GM18951 (cell line): Measurements from ENCODE around the gene BRCA1.
A peak's percentile ranks its signal among the peaks of the same experiment; 100 is the strongest.
"Not testable (repeated sequence)": the region's sequence is repeated elsewhere in the genome, so short reads cannot be mapped to it uniquely, and the experiment has no call there.

Experiments
- POLR2A ChIP-seq: IDR thresholded peaks from 4 replicates; pipeline ENCODE4 v1.6.1; 2011; ENCODE audit warnings: mild to moderate bottlenecking; ENCODE audit not compliant: insufficient read length, insufficient read depth; ENCODE audit errors: extremely low read depth
- in situ Hi-C: fragments of 300-500 bp; cut with MboI; formaldehyde crosslinking; loops from one replicate; pipeline ENCODE4 v1.12.0; 2022; ENCODE audit warnings: low sequenced_read_pairs, mixed read lengths, inconsistent platforms; ENCODE audit not compliant: unreplicated experiment

Gene BRCA1

DNA sequence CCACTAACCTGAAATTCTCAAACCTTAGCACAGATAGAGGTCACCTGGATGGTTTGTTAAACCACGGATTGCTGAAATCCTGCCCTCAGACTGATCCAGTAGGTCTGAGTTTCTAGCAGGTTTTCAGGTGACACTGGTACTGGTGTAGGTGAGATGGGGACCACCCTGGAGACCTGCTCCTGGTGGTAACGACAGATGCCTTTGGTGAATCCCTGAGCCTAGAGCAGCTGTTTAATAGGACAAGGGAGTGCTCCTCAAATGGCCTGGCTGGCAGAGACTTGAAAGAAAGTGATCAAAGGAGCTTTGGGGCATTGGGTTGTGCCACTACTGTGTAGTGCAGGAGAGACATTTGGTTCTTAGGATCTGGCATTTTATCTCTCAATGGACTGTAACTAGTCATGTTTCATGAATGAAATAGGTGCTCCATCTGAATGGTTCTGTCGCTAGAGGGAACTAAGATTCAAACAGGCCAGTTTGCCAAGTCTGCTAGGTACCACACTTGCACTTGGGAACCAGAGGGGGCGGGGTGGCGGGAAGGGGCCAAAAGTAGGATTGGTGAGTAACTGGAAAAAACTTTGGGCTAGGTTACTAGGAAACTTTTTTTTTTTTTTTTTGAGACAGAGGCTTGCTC lies 121.5 kb downstream of the BRCA1 start:
- TF ChIP-seq POLR2A: no peak
- in situ Hi-C loops: no loop called here

DNA sequence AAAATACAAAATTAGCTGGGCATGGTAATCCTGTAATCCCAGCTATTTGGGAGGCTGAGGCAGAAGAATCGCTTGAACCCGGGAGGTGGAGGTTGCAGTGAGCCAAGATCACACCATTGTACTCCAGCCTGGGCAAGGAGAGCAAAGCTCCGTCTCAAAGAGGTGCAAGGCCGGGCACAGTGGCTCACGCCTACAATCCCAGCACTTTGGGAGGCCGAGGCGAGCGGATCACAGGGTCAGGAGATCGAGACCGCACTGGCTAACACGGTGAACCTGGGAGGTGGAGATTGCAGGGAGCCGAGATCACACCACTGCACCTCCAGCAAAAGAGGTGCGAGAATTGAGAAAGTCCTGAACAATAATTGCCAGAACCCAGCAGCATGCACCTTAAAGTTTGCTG lies 124.3 kb downstream of the BRCA1 start:
- in situ Hi-C loops: not testable (repeated sequence)

DNA sequence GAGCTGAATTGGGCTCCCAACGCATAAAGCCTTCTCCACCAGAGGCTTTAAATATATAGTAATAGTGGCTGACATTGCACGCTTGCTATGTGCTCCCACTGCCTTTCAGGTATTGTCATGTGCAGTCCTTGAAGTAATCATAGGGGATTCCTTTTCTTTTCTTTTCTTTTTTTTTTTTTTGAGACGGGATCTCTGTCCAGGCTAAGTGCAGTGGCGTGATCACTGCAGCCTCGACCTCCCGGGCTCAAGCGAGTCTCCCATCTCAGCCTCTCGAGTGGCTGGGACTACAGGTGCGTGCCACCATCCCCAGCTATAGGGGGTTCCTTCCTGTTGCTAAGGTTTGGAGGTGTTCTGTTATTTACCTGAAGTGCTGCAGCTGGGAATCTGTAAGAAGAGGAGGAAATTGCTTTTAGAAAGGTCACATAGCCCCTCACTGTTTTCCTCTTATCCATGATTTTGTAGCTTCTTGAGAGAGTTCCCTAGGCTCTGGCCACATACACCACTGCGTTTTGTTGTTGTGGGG lies 126.1 kb downstream of the BRCA1 start:
- TF ChIP-seq POLR2A: no peak
- in situ Hi-C loops: no loop called here

DNA sequence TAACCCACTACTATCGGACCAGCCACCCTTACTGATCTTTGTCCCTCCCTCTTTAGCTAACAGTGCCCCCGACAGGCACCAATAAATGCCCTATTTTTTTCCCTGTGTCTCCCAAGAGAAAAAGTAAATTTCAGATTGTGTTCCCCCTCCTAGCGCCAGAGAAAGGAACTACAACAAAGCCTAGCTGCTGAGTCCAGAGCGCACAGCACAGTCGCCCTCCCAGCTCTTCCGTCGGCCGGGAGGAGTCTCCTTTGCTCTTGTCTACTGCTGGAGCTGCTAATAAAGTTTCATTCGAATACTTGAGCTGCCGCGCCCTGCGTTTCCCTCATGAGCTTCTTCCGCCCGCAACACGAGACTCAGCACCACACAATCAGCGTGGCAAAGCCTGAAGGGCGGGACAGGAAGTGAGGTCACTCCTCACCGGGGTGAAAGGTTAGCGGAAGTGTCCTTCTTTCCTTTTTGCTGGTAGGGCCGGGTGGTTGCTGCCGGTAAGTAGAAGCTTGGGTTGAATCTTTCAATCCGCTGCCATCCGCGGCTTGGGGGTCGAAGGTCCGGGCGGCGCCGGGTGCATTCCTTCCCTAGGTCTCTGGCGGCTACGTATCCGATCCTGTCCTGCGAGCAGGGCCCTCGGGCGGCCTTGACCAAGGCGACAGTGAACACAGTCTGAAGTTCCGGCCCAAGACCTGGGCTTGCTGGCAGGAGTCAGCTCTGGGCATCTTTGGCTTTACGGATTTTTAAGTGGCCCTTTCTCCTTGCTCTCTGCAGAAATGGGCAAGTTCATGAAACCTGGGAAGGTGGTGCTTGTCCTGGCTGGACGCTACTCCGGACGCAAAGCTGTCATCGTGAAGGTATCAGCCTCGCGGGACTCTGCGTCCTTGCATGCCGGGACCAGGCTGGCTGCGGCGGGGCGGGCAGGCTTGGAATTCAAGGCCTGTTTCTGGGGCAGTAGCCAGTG lies 126.9 kb downstream of the BRCA1 start, which contains the start of gene RPL27:
TSS of gene RPL27 (plus strand) at position 436 of the 955 bp plus-strand sequence. CDS start at position 768, 332 bp downstream.
- TF ChIP-seq POLR2A: peak; percentile 91
- in situ Hi-C loops: no loop called here

DNA sequence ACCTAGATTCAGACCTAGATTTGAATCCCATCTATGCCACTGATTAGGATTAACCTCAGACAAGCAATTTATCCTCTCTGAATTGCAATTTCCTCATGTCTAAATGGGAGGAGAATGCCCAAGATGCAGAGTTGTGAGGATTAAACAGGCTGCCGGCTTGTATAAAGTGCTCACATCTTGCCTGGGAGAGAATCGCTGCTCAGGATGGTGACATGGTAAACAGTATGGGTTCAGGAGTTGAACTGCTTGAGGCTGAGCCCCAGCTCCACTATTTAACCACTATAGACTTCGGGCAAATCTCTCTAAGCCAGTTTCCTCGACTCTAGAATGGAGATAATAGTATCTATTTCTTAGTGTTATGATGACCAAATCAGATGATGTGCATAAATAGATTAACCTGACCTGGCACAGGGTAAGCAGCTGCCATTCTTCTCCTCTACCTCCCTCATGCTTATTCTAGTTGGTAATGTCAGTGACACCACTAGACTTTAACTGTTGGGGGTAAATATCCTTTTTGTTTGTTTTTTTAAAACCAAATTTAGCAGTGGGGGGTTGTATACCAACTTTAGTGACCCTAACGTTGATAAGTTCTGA lies 127.7 kb downstream of the BRCA1 start:
- TF ChIP-seq POLR2A: no peak
- in situ Hi-C loops: no loop called here
